ENCODE results near the gene TP53I11.

GRCh38 chr11:44909557-44909956 lies 41.1 kb downstream of the TP53I11 start:
- TF ChIP-seq, protein P1, sequence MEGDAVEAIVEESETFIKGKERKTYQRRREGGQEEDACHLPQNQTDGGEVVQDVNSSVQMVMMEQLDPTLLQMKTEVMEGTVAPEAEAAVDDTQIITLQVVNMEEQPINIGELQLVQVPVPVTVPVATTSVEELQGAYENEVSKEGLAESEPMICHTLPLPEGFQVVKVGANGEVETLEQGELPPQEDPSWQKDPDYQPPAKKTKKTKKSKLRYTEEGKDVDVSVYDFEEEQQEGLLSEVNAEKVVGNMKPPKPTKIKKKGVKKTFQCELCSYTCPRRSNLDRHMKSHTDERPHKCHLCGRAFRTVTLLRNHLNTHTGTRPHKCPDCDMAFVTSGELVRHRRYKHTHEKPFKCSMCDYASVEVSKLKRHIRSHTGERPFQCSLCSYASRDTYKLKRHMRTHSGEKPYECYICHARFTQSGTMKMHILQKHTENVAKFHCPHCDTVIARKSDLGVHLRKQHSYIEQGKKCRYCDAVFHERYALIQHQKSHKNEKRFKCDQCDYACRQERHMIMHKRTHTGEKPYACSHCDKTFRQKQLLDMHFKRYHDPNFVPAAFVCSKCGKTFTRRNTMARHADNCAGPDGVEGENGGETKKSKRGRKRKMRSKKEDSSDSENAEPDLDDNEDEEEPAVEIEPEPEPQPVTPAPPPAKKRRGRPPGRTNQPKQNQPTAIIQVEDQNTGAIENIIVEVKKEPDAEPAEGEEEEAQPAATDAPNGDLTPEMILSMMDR (IDR thresholded peaks at IDR 0.05; ENCODE audit: low read depth, low read length): no peak
- no peak for TF ChIP-seq POLR2A (IDR thresholded peaks at IDR 0.05; ENCODE audit: extremely low read depth, insufficient read length)
- TF ChIP-seq MAX (IDR thresholded peaks at IDR 0.05; ENCODE audit: low read depth, low read length): no peak

All from NB4 (cell line).